ENCODE results near the gene PITRM1.
"Not testable (repeated sequence)": the region's sequence is repeated elsewhere in the genome, so short reads cannot be mapped to it uniquely, and the experiment has no call there.

PITRM1 gene

DNA sequence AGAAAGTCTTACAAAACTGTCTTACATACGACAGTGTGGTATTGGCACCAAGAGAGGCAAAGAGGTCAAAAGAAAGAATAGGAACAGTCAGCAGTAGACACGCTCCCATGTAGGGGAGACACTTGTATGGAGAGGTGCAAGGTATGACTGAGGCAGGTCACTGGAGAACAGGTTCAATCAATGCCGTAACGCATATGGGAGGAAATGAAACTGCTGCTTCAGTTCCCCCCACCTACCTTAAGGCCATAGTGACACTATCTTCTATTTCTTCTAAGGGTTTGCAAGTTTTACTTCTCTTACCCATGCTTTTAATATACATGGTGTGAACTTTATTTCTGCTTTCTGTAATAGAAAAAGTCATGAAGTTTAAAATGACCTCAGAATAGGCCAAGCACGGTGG, 5.5 kb upstream of the PITRM1 start:
- no peak overlapping the region for H3K4me3 ChIP-seq (replicated peaks; ENCODE audit: low read depth, low read length)
- no peak for DNase-seq (ENCODE audit: extremely low read depth, low read depth)
- TF ChIP-seq, protein P1, sequence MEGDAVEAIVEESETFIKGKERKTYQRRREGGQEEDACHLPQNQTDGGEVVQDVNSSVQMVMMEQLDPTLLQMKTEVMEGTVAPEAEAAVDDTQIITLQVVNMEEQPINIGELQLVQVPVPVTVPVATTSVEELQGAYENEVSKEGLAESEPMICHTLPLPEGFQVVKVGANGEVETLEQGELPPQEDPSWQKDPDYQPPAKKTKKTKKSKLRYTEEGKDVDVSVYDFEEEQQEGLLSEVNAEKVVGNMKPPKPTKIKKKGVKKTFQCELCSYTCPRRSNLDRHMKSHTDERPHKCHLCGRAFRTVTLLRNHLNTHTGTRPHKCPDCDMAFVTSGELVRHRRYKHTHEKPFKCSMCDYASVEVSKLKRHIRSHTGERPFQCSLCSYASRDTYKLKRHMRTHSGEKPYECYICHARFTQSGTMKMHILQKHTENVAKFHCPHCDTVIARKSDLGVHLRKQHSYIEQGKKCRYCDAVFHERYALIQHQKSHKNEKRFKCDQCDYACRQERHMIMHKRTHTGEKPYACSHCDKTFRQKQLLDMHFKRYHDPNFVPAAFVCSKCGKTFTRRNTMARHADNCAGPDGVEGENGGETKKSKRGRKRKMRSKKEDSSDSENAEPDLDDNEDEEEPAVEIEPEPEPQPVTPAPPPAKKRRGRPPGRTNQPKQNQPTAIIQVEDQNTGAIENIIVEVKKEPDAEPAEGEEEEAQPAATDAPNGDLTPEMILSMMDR (IDR thresholded peaks at IDR 0.05; ENCODE audit: low read depth, low read length, missing control alignments) = no peak

DNA sequence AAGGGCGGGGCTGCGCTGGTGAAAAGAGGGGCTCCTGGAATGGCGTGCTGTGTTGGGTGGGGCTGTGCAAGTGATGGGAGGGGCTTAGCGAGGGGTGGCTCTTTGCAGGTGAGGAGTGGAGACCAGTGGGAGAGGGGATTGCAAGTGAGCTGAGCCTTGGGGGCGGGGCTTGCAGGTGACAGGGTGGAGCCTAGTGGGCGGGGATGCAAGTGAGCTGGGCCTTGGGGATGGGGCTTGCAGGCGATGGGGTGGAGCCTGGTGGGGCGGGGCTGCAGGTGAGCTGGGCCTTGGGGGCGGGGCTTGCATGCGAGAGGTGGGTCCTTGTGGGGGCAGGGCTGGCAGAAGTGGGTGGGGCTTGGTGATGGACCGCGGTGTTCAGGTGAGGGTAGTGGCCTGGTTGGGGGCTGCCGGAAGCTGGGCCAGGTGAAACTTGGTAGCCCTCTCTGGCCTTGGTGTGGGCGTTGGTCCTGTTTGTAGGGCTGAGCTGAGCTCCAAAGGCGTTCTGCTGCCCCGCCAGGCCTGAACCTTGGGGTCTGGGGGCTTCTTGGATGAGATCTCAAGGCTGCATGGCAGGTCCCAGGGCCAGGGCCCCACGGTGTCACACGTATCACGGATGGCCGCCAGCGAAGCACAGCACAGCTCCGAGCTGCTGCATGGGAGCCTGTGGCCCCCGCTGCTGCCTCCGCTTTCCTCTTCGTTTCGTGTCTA, 743 bp upstream of the PITRM1 start:
- H3K4me3 ChIP-seq (replicated peaks; ENCODE audit: low read depth, low read length) = peak overlapping the region; percentile 28
- DNase-seq (ENCODE audit: extremely low read depth, low read depth) = no peak
- TF ChIP-seq, protein P1 (IDR thresholded peaks at IDR 0.05; ENCODE audit: low read depth, low read length, missing control alignments) = no peak

DNA sequence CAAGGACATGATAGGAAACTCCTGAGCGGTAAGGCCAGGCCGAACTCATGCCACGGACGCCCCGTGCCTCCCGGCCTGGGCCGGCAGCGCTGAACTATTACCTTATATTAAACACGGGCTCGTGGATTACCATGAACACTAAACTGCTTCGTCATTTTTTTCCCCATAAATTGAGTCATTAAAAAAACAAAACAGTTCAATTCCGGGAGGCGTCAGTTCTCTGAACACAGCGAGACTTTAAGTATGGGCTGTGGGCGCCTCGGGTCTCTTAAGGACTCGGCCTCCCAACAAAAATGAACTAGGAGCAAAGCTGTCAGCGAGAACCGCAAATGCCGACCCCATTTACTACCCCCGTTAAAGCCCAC, 519 bp downstream of the PITRM1 start:
- peak; percentile 6 for DNase-seq (ENCODE audit: extremely low read depth, low read depth)
- peak overlapping the region; percentile 70 for H3K4me3 ChIP-seq (replicated peaks; ENCODE audit: low read depth, low read length)
- TF ChIP-seq, protein P1 (IDR thresholded peaks at IDR 0.05; ENCODE audit: low read depth, low read length, missing control alignments) = no peak

- peak overlapping the region; percentile 70 for H3K4me3 ChIP-seq (replicated peaks; ENCODE audit: low read depth, low read length)
- DNase-seq (ENCODE audit: extremely low read depth, low read depth) = not testable (repeated sequence)
Measured at GRCh38 chr10:3171488-3171887, 1.1 kb downstream of the PITRM1 start.

DNA sequence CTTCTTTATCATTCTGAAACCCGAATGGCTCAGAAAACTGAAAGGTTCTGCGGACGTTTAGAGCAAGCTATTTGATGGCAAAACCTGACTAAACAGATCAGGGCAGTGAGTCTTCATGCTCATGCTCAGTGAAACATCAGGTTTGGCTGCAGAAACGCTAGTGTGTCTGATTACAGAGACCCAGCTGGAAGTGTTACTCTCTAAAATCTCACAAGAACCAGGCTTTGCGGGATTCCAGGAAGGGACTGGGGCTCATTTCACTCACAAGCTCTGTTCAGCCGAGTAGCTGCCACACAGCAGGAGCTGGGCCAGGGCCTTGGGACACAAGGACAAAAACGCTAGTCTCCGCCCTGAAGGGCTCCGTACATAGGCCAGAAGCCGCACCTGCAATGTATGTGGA, 2.9 kb downstream of the PITRM1 start:
- TF ChIP-seq, protein P1 (IDR thresholded peaks at IDR 0.05; ENCODE audit: low read depth, low read length, missing control alignments) = no peak
- no peak for DNase-seq (ENCODE audit: extremely low read depth, low read depth)
- no peak overlapping the region for H3K4me3 ChIP-seq (replicated peaks; ENCODE audit: low read depth, low read length)

DNA sequence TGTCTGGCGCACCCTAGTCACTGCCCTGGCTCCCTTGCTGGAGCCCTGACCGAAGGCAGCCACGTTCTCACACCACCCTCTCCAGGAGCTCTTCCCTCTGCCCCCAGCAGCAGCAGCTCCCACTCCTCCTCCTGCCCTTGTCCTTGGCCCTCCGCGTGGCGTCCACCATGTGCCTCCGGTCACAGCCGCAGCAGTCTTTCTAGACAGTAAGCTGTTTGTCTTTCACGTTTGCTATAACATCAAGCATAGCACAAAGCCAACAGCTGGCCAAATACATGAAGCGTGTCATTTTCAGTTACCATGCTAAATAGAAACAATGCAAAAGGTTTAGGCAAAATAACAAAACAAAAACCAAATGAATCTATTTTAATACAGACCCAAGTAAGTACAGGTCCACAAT, 3.3 kb downstream of the PITRM1 start:
- TF ChIP-seq, protein P1 (IDR thresholded peaks at IDR 0.05; ENCODE audit: low read depth, low read length, missing control alignments) = no peak
- no peak overlapping the region for H3K4me3 ChIP-seq (replicated peaks; ENCODE audit: low read depth, low read length)
- DNase-seq (ENCODE audit: extremely low read depth, low read depth) = no peak

GRCh38 chr10:3167611-3168330, 4.8 kb downstream of the PITRM1 start:
- no peak overlapping the region for H3K4me3 ChIP-seq (replicated peaks; ENCODE audit: low read depth, low read length)
- TF ChIP-seq, protein P1 (IDR thresholded peaks at IDR 0.05; ENCODE audit: low read depth, low read length, missing control alignments) = no peak
- DNase-seq (ENCODE audit: extremely low read depth, low read depth) = no peak

Measured in HFF-Myc (cell line).